Gastrocnemius medialis (tissue), 4 donors: ENCODE measurements around the gene NELFB. TPM values are rescaled to one million over a fixed set of nuclear protein-coding genes. Genes with fewer than 3 reads are reported as not detected.

Experiments used
- ATAC-seq, 2 donors: fragments of 150-250 bp; one replicate each; pipeline ENCODE4 v1.9.1; 2016
- DNase-seq, 2 donors: peaks; one replicate each; pipeline ENCODE4 v3.0.0-alpha.2; 2019
- H3K27ac ChIP-seq, 4 donors: fragments of 200-600 bp; sonication (generic); 1 replicate in 1 of 4; 2 replicates in 3 of 4; pipeline ENCODE4 v1.5.1; 2016 to 2018; ENCODE audit warnings: mild to moderate bottlenecking in 2 of 4, moderate library complexity in 1 of 4
- H3K27me3 ChIP-seq, 3 donors: fragments of 200-600 bp; sonication (generic) in 2 of 3; 1 replicate in 1 of 3; 2 replicates in 2 of 3; pipeline versions ENCODE4 v1.5.1 to v1.6.0; 2016 to 2019; ENCODE audit warnings: mild to moderate bottlenecking in 1 of 3, moderate library complexity in 1 of 3
- H3K36me3 ChIP-seq, 2 donors: fragments of 200-600 bp; sonication (generic) in 1 of 2; one replicate each; pipeline ENCODE4 v1.5.1; 2017 to 2018
- H3K4me1 ChIP-seq, 2 donors: fragments of 200-600 bp; sonication (generic) in 1 of 2; one replicate each; pipeline ENCODE4 v1.5.1; 2016 to 2017; ENCODE audit warnings: mild to moderate bottlenecking in 2 of 2
- H3K4me3 ChIP-seq, 4 donors: fragments of 200-600 bp; sonication (generic) in 3 of 4; 1 replicate in 1 of 4; 2 replicates in 3 of 4; pipeline ENCODE4 v1.5.1; 2016 to 2019; ENCODE audit warnings: mild to moderate bottlenecking in 2 of 4
- H3K9me3 ChIP-seq, 3 donors: fragments of 200-600 bp; sonication (generic) in 2 of 3; 1 replicate in 1 of 3; 2 replicates in 2 of 3; pipeline ENCODE4 v1.5.1; 2016 to 2019
- POLR2A ChIP-seq, 2 donors: fragments of 450-650 bp; IDR thresholded peaks; one replicate each; pipeline ENCODE4 v1.6.1; 2017; ENCODE audit warnings: antibody characterized with exemption in 2 of 2, mild to moderate bottlenecking in 2 of 2, moderate library complexity in 2 of 2
- in situ Hi-C, 4 donors: fragments of 200-750 bp; cut with MboI; loops; one replicate each; pipeline versions ENCODE4 v1.15.0 to v1.8.0; 2017; ENCODE audit warnings: low sequenced_read_pairs in 4 of 4
- intact Hi-C: fragments of 100-400 bp; cut with DNase I; formaldehyde crosslinking; loops from one replicate; pipeline ENCODE4 v1.15.1; 2023; ENCODE audit warnings: low total_unique reads
- total RNA-seq, 4 donors: library from RNA; depleted of rRNA; stranded (reverse); fragments of >200 nt; gene quantifications; one replicate each; pipeline versions ENCODE4 v1.1.0 to v1.2.3, GENCODE V29; 2016
- TF ChIP-seq, protein P1 (sequence below), 5 experiments: fragments of 450-650 bp in 3 of 5; fragments of 200-600 bp in 2 of 5; sonication (generic) in 2 of 5; IDR thresholded peaks in 4 of 5; conservative IDR thresholded peaks in 1 of 5; 1 replicate in 4 of 5; 2 replicates in 1 of 5; pipeline ENCODE4 v1.5.1; 2016 to 2019; ENCODE audit warnings: antibody characterized with exemption in 5 of 5, mild to moderate bottlenecking in 3 of 5, moderate library complexity in 3 of 5

Gene NELFB
- total RNA-seq, 4 donors from 2014 or later = 21.6 to 61.5 (median 39.4) TPM

DNA sequence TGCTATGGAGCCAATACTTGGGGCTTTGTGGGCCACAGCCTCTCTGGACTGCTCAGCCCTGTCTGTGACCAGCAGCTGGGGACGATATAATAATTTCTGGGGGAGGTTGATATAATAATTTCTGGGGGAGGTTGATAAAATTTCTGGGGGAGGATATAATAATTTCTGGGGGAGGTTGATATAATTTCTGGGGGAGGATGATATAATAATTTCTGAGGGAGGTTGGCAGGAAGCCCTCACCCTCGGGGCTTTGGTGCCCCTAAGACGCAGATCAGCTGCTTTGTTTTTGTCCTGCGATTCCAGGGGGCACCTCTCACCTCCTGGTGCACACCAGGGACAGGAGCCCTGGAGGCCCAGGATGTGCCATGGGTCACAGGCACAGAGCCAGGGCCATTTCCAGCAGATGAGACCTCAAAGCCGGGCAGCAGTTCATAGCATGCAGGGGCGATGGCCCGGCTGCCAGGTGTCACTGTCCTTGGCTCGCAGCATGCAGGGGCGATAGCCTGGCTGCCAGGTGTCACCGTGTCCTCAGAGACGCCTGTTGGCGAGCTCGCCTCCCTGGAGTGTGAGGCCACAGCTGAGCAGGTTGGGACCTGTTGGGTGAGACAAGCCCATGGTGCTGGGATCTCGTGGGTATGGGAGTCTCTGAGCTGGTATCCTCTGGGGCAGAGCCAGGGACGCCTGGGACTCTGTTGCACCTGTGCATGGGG lies 18.6 kb downstream of the NELFB start:
- Histone ChIP-seq H3K27me3 (peaks cover 3 to 19% (median 4%) of the 10 kb centered on the region in 3 donors), H3K27ac (no peak overlapping the region), H3K4me3 (no peak overlapping the region), H3K4me1 (peaks cover 27 to 33% of the 10 kb centered on the region in 2 donors), H3K9me3 (no peaks in the 10 kb centered on the region), H3K36me3 (peaks cover 0 to 17% of the 10 kb centered on the region in 2 donors)
- no peak for ATAC-seq
- intact Hi-C loops = no loop called here
- TF ChIP-seq, protein P1, sequence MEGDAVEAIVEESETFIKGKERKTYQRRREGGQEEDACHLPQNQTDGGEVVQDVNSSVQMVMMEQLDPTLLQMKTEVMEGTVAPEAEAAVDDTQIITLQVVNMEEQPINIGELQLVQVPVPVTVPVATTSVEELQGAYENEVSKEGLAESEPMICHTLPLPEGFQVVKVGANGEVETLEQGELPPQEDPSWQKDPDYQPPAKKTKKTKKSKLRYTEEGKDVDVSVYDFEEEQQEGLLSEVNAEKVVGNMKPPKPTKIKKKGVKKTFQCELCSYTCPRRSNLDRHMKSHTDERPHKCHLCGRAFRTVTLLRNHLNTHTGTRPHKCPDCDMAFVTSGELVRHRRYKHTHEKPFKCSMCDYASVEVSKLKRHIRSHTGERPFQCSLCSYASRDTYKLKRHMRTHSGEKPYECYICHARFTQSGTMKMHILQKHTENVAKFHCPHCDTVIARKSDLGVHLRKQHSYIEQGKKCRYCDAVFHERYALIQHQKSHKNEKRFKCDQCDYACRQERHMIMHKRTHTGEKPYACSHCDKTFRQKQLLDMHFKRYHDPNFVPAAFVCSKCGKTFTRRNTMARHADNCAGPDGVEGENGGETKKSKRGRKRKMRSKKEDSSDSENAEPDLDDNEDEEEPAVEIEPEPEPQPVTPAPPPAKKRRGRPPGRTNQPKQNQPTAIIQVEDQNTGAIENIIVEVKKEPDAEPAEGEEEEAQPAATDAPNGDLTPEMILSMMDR (IDR thresholded peaks at IDR 0.05 in 4 of 5, conservative IDR thresholded peaks at IDR 0.05 in 1 of 5) = no peak
- no peak for TF ChIP-seq POLR2A (IDR thresholded peaks at IDR 0.05)
- in situ Hi-C loops = no loop called here
- no peak for DNase-seq

DNA sequence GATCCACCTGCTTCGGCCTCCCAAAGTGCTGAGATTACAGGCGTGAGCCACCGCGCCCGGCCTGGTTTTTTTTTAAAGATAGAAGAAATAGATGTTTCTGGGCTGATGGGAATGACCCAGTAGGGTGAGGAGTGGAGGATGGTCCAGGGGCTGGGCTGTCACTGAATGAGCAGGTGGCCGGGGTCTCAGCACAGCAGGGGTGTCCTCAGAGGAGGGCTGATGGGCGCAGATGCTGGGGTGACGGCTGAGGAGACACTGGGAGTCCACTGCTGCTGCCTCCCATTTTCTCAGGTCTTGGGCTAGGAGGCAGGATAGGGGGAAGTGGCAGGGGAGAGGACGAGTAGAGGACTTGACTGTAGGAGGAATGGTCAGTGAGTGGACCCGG lies 20.1 kb downstream of the NELFB start:
- Histone ChIP-seq H3K27ac (peak overlapping the region in 2 of 4 donors; percentile 78 to 83), H3K4me3 (no peak overlapping the region), H3K36me3 (peaks cover 0 to 17% of the 10 kb centered on the region in 2 donors), H3K27me3 (peaks cover 6 to 27% (median 8%) of the 10 kb centered on the region in 3 donors), H3K4me1 (peaks cover 17 to 21% of the 10 kb centered on the region in 2 donors), H3K9me3 (no peaks in the 10 kb centered on the region)
- intact Hi-C loops = no loop called here
- in situ Hi-C loops = loop anchor here in 3 of 4 donors (25.0 kb wide), 1 partner anchor 137 kb away; the partner anchor contains the start of genes EXD3 (in 3 of the 3) and NOXA1 (in 3 of the 3)
- ATAC-seq (no peak), DNase-seq (no peak)
- TF ChIP-seq POLR2A (IDR thresholded peaks at IDR 0.05) = no peak
- TF ChIP-seq, protein P1 (IDR thresholded peaks at IDR 0.05 in 4 of 5, conservative IDR thresholded peaks at IDR 0.05 in 1 of 5) = no peak

DNA sequence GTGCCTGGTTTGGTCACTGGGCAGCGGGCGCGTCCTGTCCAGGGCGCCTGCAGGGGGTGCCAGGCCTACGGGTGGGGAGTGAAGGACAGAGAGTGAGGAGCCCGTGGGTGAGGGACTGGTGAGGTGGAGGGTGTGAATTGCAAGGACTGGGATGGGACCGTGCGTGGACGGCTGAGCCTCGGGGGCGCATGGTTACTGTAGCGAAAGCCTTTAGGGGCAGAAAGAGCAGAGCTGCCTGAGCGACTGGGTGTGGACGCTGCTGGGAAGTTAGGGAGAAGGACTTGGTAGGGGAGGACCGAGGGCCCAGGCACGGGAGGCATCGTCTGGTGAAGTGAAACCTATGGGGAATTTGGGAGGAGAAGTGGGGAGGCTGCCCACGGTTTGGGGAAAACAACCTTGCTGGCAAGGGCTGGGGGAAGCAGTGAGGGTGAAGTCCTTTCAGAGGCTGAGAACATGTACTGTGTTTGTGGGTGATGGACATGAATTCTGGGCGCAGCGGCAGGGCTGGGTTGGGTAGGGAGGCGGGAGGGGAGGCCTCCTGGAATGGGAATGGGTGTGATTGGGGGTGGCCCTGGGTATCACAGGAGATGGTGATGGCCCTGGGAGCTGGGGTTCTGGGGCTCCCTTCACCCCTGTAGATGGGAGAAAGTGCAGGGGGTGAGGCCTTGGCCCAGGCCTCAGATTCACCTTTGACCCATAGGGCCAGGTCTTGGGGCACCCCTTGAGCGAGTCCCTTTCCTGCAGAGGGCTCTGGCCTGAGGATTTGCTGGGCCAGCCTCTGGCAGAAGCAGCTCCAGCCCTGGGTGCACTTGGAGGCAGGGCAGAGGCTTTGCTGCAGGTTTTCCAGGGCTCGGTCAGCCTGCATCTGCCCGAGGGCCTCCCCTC lies 20.7 kb downstream of the NELFB start:
- TF ChIP-seq, protein P1 (IDR thresholded peaks at IDR 0.05 in 4 of 5, conservative IDR thresholded peaks at IDR 0.05 in 1 of 5) = no peak
- TF ChIP-seq POLR2A (IDR thresholded peaks at IDR 0.05) = no peak
- intact Hi-C loops (no loop called here), in situ Hi-C loops (loop anchor here in 3 of 4 donors (25.0 kb wide), 1 partner anchor 136 kb away; the partner anchor contains the start of genes EXD3 (in 3 of the 3) and NOXA1 (in 3 of the 3))
- Histone ChIP-seq H3K27ac (peak overlapping the region; percentile 68 to 83 (median 80)), H3K4me1 (peaks cover 17 to 21% of the 10 kb centered on the region in 2 donors), H3K27me3 (peaks cover 7 to 34% (median 14%) of the 10 kb centered on the region in 3 donors), H3K36me3 (peaks cover 0 to 17% of the 10 kb centered on the region in 2 donors), H3K9me3 (no peaks in the 10 kb centered on the region), H3K4me3 (peak overlapping the region in 1 of 4 donors; percentile 51)
- DNase-seq (no peak), ATAC-seq (no peak)

DNA sequence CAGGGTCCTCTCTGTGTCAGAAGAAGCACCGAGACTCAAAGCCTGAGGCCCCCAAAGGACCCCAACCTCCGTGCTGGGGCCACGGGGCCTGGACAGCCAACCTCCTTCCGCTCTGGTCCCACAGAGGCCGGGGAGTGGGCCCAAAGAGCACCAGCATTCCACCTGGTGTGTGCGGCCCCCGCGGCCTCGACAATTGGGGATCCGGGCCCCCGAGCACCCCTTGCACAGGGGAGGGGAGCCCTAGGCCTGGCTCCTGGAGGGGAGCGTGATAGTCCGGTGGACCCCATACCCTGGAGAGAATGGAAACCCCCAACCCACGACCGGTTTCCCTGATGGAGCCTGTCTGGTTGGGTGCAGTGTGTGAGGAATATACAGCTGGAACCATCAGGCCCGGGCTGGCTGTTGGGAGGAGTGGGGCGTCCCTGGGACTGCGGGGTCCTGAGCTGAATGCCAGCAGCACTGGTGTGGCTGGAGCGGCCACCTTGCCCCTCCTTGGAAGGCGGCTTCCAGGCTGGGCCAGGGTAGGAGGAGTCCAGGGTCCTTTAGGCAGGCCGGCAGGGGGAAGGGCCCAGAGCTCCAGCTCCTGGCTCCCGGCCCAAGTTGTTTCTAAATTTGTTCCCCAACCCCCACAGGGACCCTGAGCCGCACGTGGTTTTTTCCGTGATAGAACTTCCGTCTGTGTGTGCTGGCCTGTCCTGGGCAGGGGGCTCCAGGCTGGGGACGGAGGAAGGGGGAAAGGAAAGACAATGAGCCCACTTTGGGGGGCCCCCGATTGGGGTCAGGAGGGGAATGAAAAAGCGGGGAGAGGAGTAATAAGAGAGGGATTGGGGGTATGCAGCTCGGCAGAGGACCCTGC lies 21.6 kb downstream of the NELFB start:
- peak overlapping the region; percentile 68 to 83 (median 80) for H3K27ac ChIP-seq
- peaks cover 0 to 17% of the 10 kb centered on the region in 2 donors for H3K36me3 ChIP-seq
- TF ChIP-seq POLR2A (IDR thresholded peaks at IDR 0.05) = no peak
- TF ChIP-seq, protein P1 (IDR thresholded peaks at IDR 0.05 in 4 of 5, conservative IDR thresholded peaks at IDR 0.05 in 1 of 5) = no peak
- H3K4me3 ChIP-seq = peak overlapping the region; percentile 36 to 51 (median 49)
- peak; percentile 37 to 55 for ATAC-seq
- intact Hi-C loops = no loop called here
- H3K4me1 ChIP-seq = peaks cover 17 to 21% of the 10 kb centered on the region in 2 donors
- peak; percentile 36 to 49 for DNase-seq
- no peaks in the 10 kb centered on the region for H3K9me3 ChIP-seq
- in situ Hi-C loops = loop anchor here in 3 of 4 donors (25.0 kb wide), 1 partner anchor 136 kb away; the partner anchor contains the start of genes EXD3 (in 3 of the 3) and NOXA1 (in 3 of the 3)
- H3K27me3 ChIP-seq = peaks cover 13 to 42% (median 20%) of the 10 kb centered on the region in 3 donors
